K562 (cell line): Measurements from ENCODE around the gene IMMP2L. TPM values are rescaled to one million over a fixed set of nuclear protein-coding genes. Genes with fewer than 3 reads are reported as not detected.

Experiments
- ATAC-seq: fragments of 200-7000 bp; cut with Tn5 transposase; 3 replicates; pipeline ENCODE4 v1.9.1; 2020; ENCODE audit warnings: moderate library complexity
- BruUV-seq: library from RNA; stranded (reverse); fragments of 400-500 nt; replicated peaks from 2 replicates; lab custom pipeline; 2021; lab: Mats Ljungman, UMichigan
- CTCF ChIA-PET: fragments of 300-600 bp; formaldehyde crosslinking; extraction: SDS; loops from one replicate; lab custom pipeline; 2021; ENCODE audit warnings: low intra/inter-chr PET ratio; lab: Yijun Ruan, JAX
- POLR2A ChIA-PET: fragments of 300-600, 350-650 bp; sonication (Branson Sonifier 250); formaldehyde crosslinking; extraction: SDS; loops from one replicate; lab custom pipeline; 2021; ENCODE audit warnings: antibody characterized with exemption, inconsistent platforms; lab: Yijun Ruan, JAX
- DNase-seq, 4 experiments: peaks; one replicate each; pipeline versions ENCODE4 v3.0.0 to v3.0.0-alpha.2; 2011 to 2018; ENCODE audit warnings: low spot score in 3 of 4, mixed read lengths in 3 of 4; ENCODE audit errors: extremely low read depth in 1 of 4
- FAIRE-seq: peaks from 2 replicates; lab custom pipeline; 2011; peaks lifted over from hg19 to GRCh38; lab: Jason Lieb, UNC
- H2AFZ ChIP-seq: 2 replicates; pipeline ENCODE4 v1.6.0; 2011; ENCODE audit warnings: low read depth, low read length, control low read depth, inconsistent platforms
- H3K27ac ChIP-seq: fragments of 200-600 bp; 3 replicates; pipeline ENCODE4 v1.8.0; 2011; ENCODE audit warnings: low read depth, mild to moderate bottlenecking, control low read depth, inconsistent platforms, low read length, moderate library complexity, mixed read lengths; ENCODE audit errors: extremely low read depth
- H3K27me3 ChIP-seq, 2 experiments: fragments of 300-600 bp in 1 of 2; 2 replicates in 1 of 2; 3 replicates in 1 of 2; pipeline versions ENCODE4 v1.6.0 to v1.8.0; 2011; ENCODE audit warnings: inconsistent platforms in 2 of 2, low read length in 2 of 2, mild to moderate bottlenecking in 1 of 2, mixed read lengths in 1 of 2, moderate library complexity in 1 of 2; ENCODE audit not compliant: control insufficient read depth in 2 of 2, insufficient read depth in 2 of 2
- H3K36me3 ChIP-seq: fragments of 300-600 bp; 3 replicates; pipeline ENCODE4 v1.8.0; 2011; ENCODE audit warnings: mild to moderate bottlenecking, low read length, inconsistent platforms; ENCODE audit not compliant: control insufficient read depth, insufficient read depth
- H3K4me1 ChIP-seq, 2 experiments: fragments of 200-600 bp in 1 of 2; replicated peaks in 1 of 2; 2 replicates in 1 of 2; 3 replicates in 1 of 2; pipeline versions ENCODE4 v1.5.1 to v1.8.0; 2011; ENCODE audit warnings: inconsistent platforms in 2 of 2, low read length in 2 of 2, mild to moderate bottlenecking in 1 of 2, mixed read lengths in 1 of 2, moderate library complexity in 1 of 2; ENCODE audit not compliant: control insufficient read depth in 2 of 2, insufficient read depth in 2 of 2
- H3K4me2 ChIP-seq: 2 replicates; pipeline ENCODE4 v1.6.1; 2011; ENCODE audit warnings: low read length, control low read depth, inconsistent platforms, mixed read lengths; ENCODE audit not compliant: insufficient read depth
- H3K4me3 ChIP-seq: fragments of 200-600 bp; sonication (generic), shearing (Covaris generic); 2 replicates; pipeline ENCODE4 v1.5.1; 2016; ENCODE audit warnings: control low read depth, inconsistent platforms
- H3K79me2 ChIP-seq: fragments of 200-600 bp; 3 replicates; pipeline ENCODE4 v1.8.0; 2011; ENCODE audit warnings: low read length, inconsistent platforms; ENCODE audit not compliant: control insufficient read depth, insufficient read depth
- H3K9ac ChIP-seq, 2 experiments: 2 replicates each; pipeline versions ENCODE4 v1.6.0 to v1.6.1; 2011; ENCODE audit warnings: low read depth in 2 of 2, low read length in 2 of 2, control low read depth in 1 of 2, inconsistent platforms in 1 of 2, mild to moderate bottlenecking in 1 of 2, mixed read lengths in 1 of 2; ENCODE audit not compliant: insufficient read depth in 1 of 2
- H3K9me1 ChIP-seq: one replicate; pipeline ENCODE4 v1.6.0; 2011; ENCODE audit warnings: inconsistent platforms, mild to moderate bottlenecking, low read length, moderate library complexity; ENCODE audit not compliant: control insufficient read depth, insufficient read depth
- H3K9me3 ChIP-seq: replicated peaks from 2 replicates; pipeline ENCODE4 v1.5.1; 2011; ENCODE audit warnings: low read depth, low read length, inconsistent platforms; ENCODE audit not compliant: control insufficient read depth, insufficient read depth
- H4K20me1 ChIP-seq: replicated peaks from 2 replicates; pipeline ENCODE4 v1.6.1; 2011; ENCODE audit warnings: low read length, inconsistent platforms, mixed read lengths; ENCODE audit not compliant: control insufficient read depth, insufficient read depth
- SPI1 ChIP-seq: IDR thresholded peaks from 2 replicates; pipeline ENCODE4 v1.6.1; 2011; ENCODE audit warnings: low read depth, low read length, control low read depth, borderline replicate concordance
- SRSF7 ChIP-seq: fragments of 200-400 bp; formaldehyde crosslinking; optimal IDR thresholded peaks from 2 replicates; pipeline ENCODE3; 2017; ENCODE audit warnings: mild to moderate bottlenecking, low read depth, low read length
- THRAP3 ChIP-seq: fragments of 450-650 bp; IDR thresholded peaks from 2 replicates; pipeline ENCODE4 v1.6.1; 2016; ENCODE audit warnings: mild to moderate bottlenecking, inconsistent platforms, borderline replicate concordance
- TSC22D4 ChIP-seq: fragments of 450-650 bp; IDR thresholded peaks from 2 replicates; pipeline ENCODE4 v1.6.1; 2016; ENCODE audit warnings: missing genetic modification characterization, missing biosample characterization, control low read depth
- ZNF589 ChIP-seq: fragments of 200-800 bp; sonication (Bioruptor generic); IDR thresholded peaks from 2 replicates; pipeline ENCODE4 v1.6.1; 2016; ENCODE audit warnings: low read depth, missing genetic modification characterization, missing compliant biosample characterization
- WGBS: fragments of 100-300 bp; shearing (Covaris generic); methylation state at CpG from one replicate; pipeline ENCODE4 v1.1.6; 2016; ENCODE audit warnings: low coverage, mixed read lengths; ENCODE audit not compliant: insufficient coverage; ENCODE audit errors: missing lambda C conversion rate; 5-methylcytosine and 5-hydroxymethylcytosine counted together
- in situ Hi-C: fragments of 300-500 bp; cut with MboI; formaldehyde crosslinking; loops from 4 replicates; pipeline ENCODE4 v1.15.0; 2018; ENCODE audit warnings: inconsistent platforms, mixed read lengths
- intact Hi-C: fragments of 100-400 bp; cut with micrococcal nuclease; formaldehyde crosslinking; loops from 2 replicates; pipeline ENCODE4 v1.14.2; 2022
- polyA plus RNA-seq, 8 experiments: library from polyadenylated mRNA; depleted of rRNA in 4 of 8; stranded (reverse) in 5 of 8; unstranded in 3 of 8; fragments of >200 nt; fragmentation: Nextera tagmentation in 2 of 8; fragmentation: Illumina TruSeq in 1 of 8; extraction: Ambion mirVana in 2 of 8; extraction: Trizol in 1 of 8; gene quantifications; 2 replicates each; pipeline versions ENCODE4 v1.2.1 to v1.2.3, GENCODE V29; 2011 to 2014; ENCODE audit warnings: inconsistent platforms in 1 of 8, missing spikeins in 1 of 8
- total RNA-seq, 7 experiments: library from RNA; depleted of rRNA in 6 of 7; stranded (reverse); fragments of >200 nt in 6 of 7; fragmentation: Illumina TruSeq in 2 of 7; extraction: Trizol in 2 of 7; gene quantifications; 2 replicates each; pipeline versions ENCODE4 v1.2.1 to v1.2.3, GENCODE V29; 2011 to 2021; ENCODE audit warnings: low replicate concordance in 1 of 7
- TF ChIP-seq, protein P1 (sequence below): sonication (generic); formaldehyde crosslinking; IDR thresholded peaks from 2 replicates; pipeline ENCODE4 v1.8.1; 2022; ENCODE audit warnings: missing genetic modification reagents
- TF ChIP-seq, protein P2 (sequence below), 2 experiments: fragments of 450-650 bp; IDR thresholded peaks; 2 replicates each; pipeline ENCODE4 v1.6.1; 2016
- TF ChIP-seq, protein P3 (sequence below), 2 experiments: fragments of 450-650 bp; IDR thresholded peaks; 2 replicates each; pipeline ENCODE4 v1.6.1; 2016; ENCODE audit warnings: mild to moderate bottlenecking in 2 of 2, borderline replicate concordance in 1 of 2, low read depth in 1 of 2, moderate library complexity in 1 of 2

The IMMP2L gene
- total and polyA plus RNA-seq, 9 of the 15 experiments (the other 6 are each of a cell fraction or from before 2014, with no cell fraction given), result 29.7 to 116 (median 53.0) TPM

DNA sequence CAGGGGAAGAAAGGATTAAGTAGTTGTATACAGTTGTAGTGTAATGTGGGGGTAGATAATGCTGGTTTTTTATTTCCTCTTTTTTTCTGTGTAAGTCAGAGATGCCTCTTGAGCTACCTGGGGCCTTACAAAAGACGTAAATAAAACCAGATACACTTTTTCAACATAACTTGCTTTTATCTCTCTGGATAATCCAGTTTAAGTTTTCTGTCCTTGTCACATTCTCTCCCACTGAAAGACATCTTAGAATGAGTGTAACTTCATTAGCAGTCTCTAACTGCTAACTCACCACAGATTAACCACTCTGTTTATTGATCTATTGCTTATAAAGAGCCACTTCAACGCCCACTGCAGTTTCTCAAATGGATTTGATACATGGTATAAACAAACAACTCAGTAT, 535.5 kb downstream of the IMMP2L start:
- Histone ChIP-seq H3K36me3 (no peaks in the 10 kb centered on the region), H3K9me1 (no peaks in the 10 kb centered on the region), H3K4me1 (no peaks in the 10 kb centered on the region), H3K4me2 (no peak overlapping the region), H2AFZ (no peak overlapping the region), H3K4me3 (no peak overlapping the region), H3K27ac (no peak overlapping the region), H3K9ac (no peak overlapping the region), H3K79me2 (no peaks in the 10 kb centered on the region), H4K20me1 (no peaks in the 10 kb centered on the region), H3K9me3 (no peaks in the 10 kb centered on the region), H3K27me3 (no peaks in the 10 kb centered on the region)
- WGBS, result 29% methylated on average over 2 of the region's 2 CpGs
- POLR2A ChIA-PET, result no interaction called here
- DNase-seq (no peak), FAIRE-seq (no peak), ATAC-seq (no peak)
- intact Hi-C loops (no loop called here), in situ Hi-C loops (no loop called here)
- CTCF ChIA-PET, result no interaction called here
- no TSS peak for BruUV-seq
- TF ChIP-seq, protein P1, sequence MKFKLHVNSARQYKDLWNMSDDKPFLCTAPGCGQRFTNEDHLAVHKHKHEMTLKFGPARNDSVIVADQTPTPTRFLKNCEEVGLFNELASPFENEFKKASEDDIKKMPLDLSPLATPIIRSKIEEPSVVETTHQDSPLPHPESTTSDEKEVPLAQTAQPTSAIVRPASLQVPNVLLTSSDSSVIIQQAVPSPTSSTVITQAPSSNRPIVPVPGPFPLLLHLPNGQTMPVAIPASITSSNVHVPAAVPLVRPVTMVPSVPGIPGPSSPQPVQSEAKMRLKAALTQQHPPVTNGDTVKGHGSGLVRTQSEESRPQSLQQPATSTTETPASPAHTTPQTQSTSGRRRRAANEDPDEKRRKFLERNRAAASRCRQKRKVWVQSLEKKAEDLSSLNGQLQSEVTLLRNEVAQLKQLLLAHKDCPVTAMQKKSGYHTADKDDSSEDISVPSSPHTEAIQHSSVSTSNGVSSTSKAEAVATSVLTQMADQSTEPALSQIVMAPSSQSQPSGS (CRISPR knock-in tag), result no peak
- TF ChIP-seq SRSF7 (no peak), THRAP3 (no peak), ZNF589 (CRISPR knock-in tag) (no peak), TSC22D4 (no peak), SPI1 (no peak)
- TF ChIP-seq, protein P2, sequence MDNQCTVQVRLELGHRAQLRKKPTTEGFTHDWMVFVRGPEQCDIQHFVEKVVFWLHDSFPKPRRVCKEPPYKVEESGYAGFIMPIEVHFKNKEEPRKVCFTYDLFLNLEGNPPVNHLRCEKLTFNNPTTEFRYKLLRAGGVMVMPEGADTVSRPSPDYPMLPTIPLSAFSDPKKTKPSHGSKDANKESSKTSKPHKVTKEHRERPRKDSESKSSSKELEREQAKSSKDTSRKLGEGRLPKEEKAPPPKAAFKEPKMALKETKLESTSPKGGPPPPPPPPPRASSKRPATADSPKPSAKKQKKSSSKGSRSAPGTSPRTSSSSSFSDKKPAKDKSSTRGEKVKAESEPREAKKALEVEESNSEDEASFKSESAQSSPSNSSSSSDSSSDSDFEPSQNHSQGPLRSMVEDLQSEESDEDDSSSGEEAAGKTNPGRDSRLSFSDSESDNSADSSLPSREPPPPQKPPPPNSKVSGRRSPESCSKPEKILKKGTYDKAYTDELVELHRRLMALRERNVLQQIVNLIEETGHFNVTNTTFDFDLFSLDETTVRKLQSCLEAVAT (IDR thresholded peaks at IDR 0.05), result no peak
- TF ChIP-seq, protein P3, sequence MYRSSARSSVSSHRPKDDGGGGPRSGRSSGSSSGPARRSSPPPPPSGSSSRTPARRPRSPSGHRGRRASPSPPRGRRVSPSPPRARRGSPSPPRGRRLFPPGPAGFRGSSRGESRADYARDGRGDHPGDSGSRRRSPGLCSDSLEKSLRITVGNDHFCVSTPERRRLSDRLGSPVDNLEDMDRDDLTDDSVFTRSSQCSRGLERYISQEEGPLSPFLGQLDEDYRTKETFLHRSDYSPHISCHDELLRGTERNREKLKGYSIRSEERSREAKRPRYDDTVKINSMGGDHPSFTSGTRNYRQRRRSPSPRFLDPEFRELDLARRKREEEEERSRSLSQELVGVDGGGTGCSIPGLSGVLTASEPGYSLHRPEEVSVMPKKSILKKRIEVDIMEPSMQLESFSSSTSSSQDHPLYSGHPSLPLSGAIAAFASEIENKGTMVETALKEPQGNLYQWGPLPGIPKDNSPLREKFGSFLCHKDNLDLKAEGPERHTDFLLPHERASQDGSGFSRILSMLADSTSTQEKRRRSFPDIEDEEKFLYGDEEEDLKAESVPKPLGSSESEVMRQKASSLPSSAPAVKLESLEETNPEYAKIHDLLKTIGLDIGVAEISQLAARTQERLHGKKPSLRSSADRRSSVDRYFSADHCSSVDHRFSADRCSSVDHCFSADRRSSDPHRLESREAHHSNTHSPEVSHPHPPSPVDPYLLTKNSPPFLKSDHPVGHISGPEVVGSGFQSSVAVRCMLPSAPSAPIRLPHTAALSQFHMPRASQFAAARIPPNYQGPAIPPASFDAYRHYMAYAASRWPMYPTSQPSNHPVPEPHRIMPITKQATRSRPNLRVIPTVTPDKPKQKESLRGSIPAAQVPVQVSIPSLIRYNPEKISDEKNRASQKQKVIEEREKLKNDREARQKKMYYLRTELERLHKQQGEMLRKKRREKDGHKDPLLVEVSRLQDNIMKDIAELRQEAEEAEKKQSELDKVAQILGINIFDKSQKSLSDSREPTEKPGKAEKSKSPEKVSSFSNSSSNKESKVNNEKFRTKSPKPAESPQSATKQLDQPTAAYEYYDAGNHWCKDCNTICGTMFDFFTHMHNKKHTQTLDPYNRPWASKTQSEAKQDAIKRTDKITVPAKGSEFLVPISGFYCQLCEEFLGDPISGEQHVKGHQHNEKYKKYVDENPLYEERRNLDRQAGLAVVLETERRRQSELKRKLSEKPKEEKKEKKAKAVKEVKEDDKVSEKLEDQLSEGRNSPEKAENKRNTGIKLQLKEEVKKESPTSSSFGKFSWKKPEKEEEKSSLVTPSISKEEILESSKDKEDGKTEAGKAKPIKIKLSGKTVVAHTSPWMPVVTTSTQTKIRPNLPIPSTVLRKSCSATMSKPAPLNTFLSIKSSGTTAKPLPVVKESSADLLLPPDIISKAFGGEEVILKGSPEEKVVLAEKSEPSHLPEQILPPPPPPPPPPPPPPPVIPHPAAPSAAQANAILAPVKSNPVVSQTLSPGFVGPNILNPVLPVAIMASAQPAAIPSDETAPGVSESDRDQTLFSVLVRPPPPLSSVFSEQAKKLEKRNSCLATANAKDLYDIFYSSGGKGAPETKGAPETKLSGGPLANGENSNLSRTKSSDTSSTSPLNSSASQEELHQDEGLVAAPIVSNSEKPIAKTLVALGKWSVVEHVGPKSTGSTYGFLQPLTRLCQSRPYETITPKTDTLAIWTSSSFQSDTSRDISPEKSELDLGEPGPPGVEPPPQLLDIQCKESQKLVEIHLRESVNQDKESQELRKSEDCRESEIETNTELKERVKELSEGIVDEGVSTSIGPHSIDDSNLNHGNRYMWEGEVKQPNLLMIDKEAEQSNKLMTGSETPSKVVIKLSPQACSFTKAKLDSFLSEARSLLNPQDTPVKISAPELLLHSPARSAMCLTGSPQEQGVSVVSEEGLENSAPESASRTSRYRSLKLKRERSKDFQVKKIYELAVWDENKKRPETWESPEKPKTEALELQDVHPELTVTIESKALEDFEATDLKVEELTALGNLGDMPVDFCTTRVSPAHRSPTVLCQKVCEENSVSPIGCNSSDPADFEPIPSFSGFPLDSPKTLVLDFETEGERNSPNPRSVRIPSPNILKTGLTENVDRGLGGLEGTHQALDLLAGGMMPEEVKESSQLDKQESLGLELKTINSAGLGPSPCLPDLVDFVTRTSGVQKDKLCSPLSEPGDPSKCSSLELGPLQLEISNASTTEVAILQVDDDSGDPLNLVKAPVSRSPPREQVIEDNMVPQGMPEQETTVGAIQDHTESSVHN (IDR thresholded peaks at IDR 0.05; ENCODE audit: borderline replicate concordance in 1 of 2, low read depth in 1 of 2), result no peak
